ENCODE results near the gene ENDOD1.

- TF ChIP-seq CTCF (IDR thresholded peaks at IDR 0.05; ENCODE audit: low read depth, low read length, missing input control) (no peak), RAD21 (IDR thresholded peaks at IDR 0.05) (no peak), TAF1 (conservative IDR thresholded peaks at IDR 0.05) (no peak), JUND (IDR thresholded peaks at IDR 0.05) (no peak), REST (IDR thresholded peaks at IDR 0.05) (no peak), FOXA1 (IDR thresholded peaks at IDR 0.05) (no peak), SP1 (IDR thresholded peaks at IDR 0.05) (no peak), MAX (IDR thresholded peaks at IDR 0.05) (no peak), ATF3 (IDR thresholded peaks at IDR 0.05) (no peak), EGR1 (IDR thresholded peaks at IDR 0.05; ENCODE audit: low read depth in 2 of 2) (no peak)
Observed at GRCh38 chr11:95065336-95065735, 24.3 kb upstream of the ENDOD1 start.

All from liver (tissue), 3 donors.